Panc1 (cell line): ENCODE data around the gene OTUD7B. TPM values are rescaled to one million over a fixed set of nuclear protein-coding genes. Genes with fewer than 3 reads are reported as not detected.

ENCODE experiments used
- ATAC-seq: fragments of 200-7000 bp; cut with Tn5 transposase; 2 replicates; pipeline ENCODE4 v1.9.1; 2020; ENCODE audit warnings: mild to moderate bottlenecking, moderate library complexity
- BruUV-seq: library from RNA; stranded (reverse); fragments of 400-500 nt; replicated peaks from 2 replicates; lab custom pipeline; 2021; lab: Mats Ljungman, UMichigan
- CTCF ChIA-PET: fragments of 300-600 bp; sonication (Branson Sonifier 250); formaldehyde crosslinking; loops from one replicate; lab custom pipeline; 2022; ENCODE audit warnings: antibody characterized with exemption; lab: Charles Lee
- POLR2A ChIA-PET: fragments of 300-600 bp; sonication (Branson Sonifier 250); formaldehyde crosslinking; loops from one replicate; lab custom pipeline; 2022; ENCODE audit warnings: antibody characterized with exemption; lab: Charles Lee
- DNase-seq: peaks from one replicate; pipeline ENCODE4 v3.0.0-alpha.2; 2010; ENCODE audit warnings: low read depth, low spot score
- H3K27ac ChIP-seq: 2 replicates; pipeline ENCODE4 v1.5.1; 2011; ENCODE audit warnings: mild to moderate bottlenecking, low read length, inconsistent platforms
- H3K27me3 ChIP-seq: fragments of 200-500 bp; sonication (Bioruptor generic); 2 replicates; pipeline ENCODE4 v1.6.0; 2014; ENCODE audit warnings: low read length, inconsistent platforms; ENCODE audit not compliant: control insufficient read depth, insufficient read depth
- H3K36me3 ChIP-seq: fragments of 200-500 bp; sonication (Bioruptor generic); 2 replicates; pipeline ENCODE4 v1.5.1; 2014; ENCODE audit warnings: inconsistent platforms, mild to moderate bottlenecking, low read length, moderate library complexity; ENCODE audit not compliant: control insufficient read depth, insufficient read depth
- H3K4me1 ChIP-seq: 2 replicates; pipeline ENCODE4 v1.5.1; 2011; ENCODE audit warnings: inconsistent platforms, mild to moderate bottlenecking, low read length, moderate library complexity; ENCODE audit not compliant: control insufficient read depth, insufficient read depth
- H3K4me3 ChIP-seq, 2 experiments: 2 replicates each; pipeline ENCODE4 v1.5.1; 2011 to 2012; ENCODE audit warnings: low read depth in 2 of 2, low read length in 2 of 2, mild to moderate bottlenecking in 2 of 2, inconsistent platforms in 1 of 2, moderate library complexity in 1 of 2
- H3K9me3 ChIP-seq: fragments of 200-500 bp; sonication (Bioruptor generic); 2 replicates; pipeline ENCODE4 v1.5.1; 2014; ENCODE audit warnings: low read depth, mild to moderate bottlenecking, inconsistent platforms, low read length, moderate library complexity; ENCODE audit not compliant: control insufficient read depth, insufficient read depth
- CTCF ChIP-seq: fragments of 450-650 bp; IDR thresholded peaks from 2 replicates; pipeline ENCODE4 v1.5.1; 2017; ENCODE audit warnings: mild to moderate bottlenecking
- POLR2AphosphoS5 ChIP-seq: IDR thresholded peaks from 2 replicates; pipeline ENCODE4 v1.6.1; 2012; ENCODE audit warnings: mild to moderate bottlenecking, low read depth, low read length, moderate library complexity
- SIN3A ChIP-seq: IDR thresholded peaks from 2 replicates; pipeline ENCODE4 v1.6.1; 2012; ENCODE audit warnings: low read depth, mild to moderate bottlenecking, low read length, moderate library complexity, borderline replicate concordance; ENCODE audit not compliant: insufficient read depth
- TCF7L2 ChIP-seq: IDR thresholded peaks from 2 replicates; pipeline ENCODE4 v1.6.1; 2011; ENCODE audit warnings: mild to moderate bottlenecking, low read depth, low read length, inconsistent platforms
- in situ Hi-C: cut with HindIII; loops from 2 replicates; pipeline ENCODE4 v1.10.0; 2016; ENCODE audit warnings: low sequenced_read_pairs, low pct_unique_long_range_greater_than_20kb
- intact Hi-C: fragments of 100-400 bp; cut with micrococcal nuclease; formaldehyde crosslinking; loops from one replicate; pipeline ENCODE4 v1.10.0; 2022; ENCODE audit not compliant: unreplicated experiment
- total RNA-seq: library from RNA; stranded (reverse); gene quantifications from one replicate; pipeline ENCODE4 v1.2.1, GENCODE V29; 2021; ENCODE audit not compliant: unreplicated experiment
- TF ChIP-seq, protein P1 (sequence below), 2 experiments: IDR thresholded peaks; 2 replicates each; pipeline ENCODE4 v1.6.1; 2011 to 2012; ENCODE audit warnings: low read depth in 2 of 2, control low read depth in 1 of 2, low read length in 1 of 2, mild to moderate bottlenecking in 1 of 2, moderate library complexity in 1 of 2; ENCODE audit not compliant: insufficient read depth in 1 of 2

The OTUD7B gene
- total RNA-seq, 1 experiment from 2014 or later: 24.1 TPM

GRCh38 chr1:149949911-149950310 lies 60.6 kb downstream of the OTUD7B start:
- Histone ChIP-seq H3K9me3 (no peaks in the 10 kb centered on the region), H3K36me3 (peaks cover 6% of the 10 kb centered on the region; the same call in 1 of the 2 replicates), H3K27ac (no peak overlapping the region), H3K27me3 (no peaks in the 10 kb centered on the region), H3K4me3 (no peak overlapping the region), H3K4me1 (no peaks in the 10 kb centered on the region)
- TF ChIP-seq POLR2AphosphoS5 (no peak), TCF7L2 (no peak)
- in situ Hi-C loops: no loop called here
- ChIA-PET POLR2A (no interaction called here), CTCF (interaction anchor here (0.6 kb wide), 1 partner anchor 12 kb away, joined by 5 read pairs; no protein-coding TSS in a partner anchor)
- intact Hi-C loops: no loop called here
- ATAC-seq (no peak), DNase-seq (no peak)
- BruUV-seq: no TSS peak

- BruUV-seq: no TSS peak
- intact Hi-C loops: no loop called here
- H3K4me3 ChIP-seq: no peak overlapping the region
Measured at GRCh38 chr1:149945206-149945605, 65.3 kb downstream of the OTUD7B start.

DNA sequence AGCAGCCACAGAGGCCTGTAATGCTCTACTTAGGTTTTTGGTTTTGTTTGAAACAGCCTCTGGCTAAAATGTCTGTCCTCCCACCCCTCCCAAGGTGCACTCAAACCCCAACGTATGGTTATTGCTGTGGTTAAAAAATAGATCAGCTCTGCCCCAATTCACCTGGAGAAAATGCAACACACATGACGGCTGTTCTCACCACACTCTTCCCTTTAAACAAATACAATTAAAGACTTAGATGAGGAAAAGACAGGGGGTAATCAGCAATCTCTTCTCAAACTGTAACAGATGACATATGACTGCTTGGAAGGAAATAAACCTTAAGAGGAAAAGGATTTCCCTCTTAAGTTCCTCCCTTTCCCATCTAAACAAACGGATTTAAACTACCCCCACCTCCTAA lies 67.6 kb downstream of the OTUD7B start:
- in situ Hi-C loops (no loop called here), intact Hi-C loops (loop anchor here (5.0 kb wide), 1 partner anchor 51 kb away; no protein-coding TSS in a partner anchor)
- DNase-seq: no peak
- H3K4me1 ChIP-seq: peaks cover 44% of the 10 kb centered on the region
- POLR2A ChIA-PET: no interaction called here
- no TSS peak for BruUV-seq
- no peak for ATAC-seq
- CTCF ChIA-PET: interaction anchor here (0.8 to 1.1 kb wide), 3 partner anchors 15 to 244 kb away, joined by 3 to 5 read pairs (median 3); no protein-coding TSS in a partner anchor
- H3K36me3 ChIP-seq: no peaks in the 10 kb centered on the region; the same call in 1 of the 2 replicates
- H3K4me3 ChIP-seq: no peak overlapping the region
- H3K9me3 ChIP-seq: no peaks in the 10 kb centered on the region
- H3K27ac ChIP-seq: no peak overlapping the region; the same call in 1 of the 2 replicates
- TF ChIP-seq CTCF (no peak), SIN3A (no peak), POLR2AphosphoS5 (no peak), TCF7L2 (no peak)
- TF ChIP-seq, protein P1, sequence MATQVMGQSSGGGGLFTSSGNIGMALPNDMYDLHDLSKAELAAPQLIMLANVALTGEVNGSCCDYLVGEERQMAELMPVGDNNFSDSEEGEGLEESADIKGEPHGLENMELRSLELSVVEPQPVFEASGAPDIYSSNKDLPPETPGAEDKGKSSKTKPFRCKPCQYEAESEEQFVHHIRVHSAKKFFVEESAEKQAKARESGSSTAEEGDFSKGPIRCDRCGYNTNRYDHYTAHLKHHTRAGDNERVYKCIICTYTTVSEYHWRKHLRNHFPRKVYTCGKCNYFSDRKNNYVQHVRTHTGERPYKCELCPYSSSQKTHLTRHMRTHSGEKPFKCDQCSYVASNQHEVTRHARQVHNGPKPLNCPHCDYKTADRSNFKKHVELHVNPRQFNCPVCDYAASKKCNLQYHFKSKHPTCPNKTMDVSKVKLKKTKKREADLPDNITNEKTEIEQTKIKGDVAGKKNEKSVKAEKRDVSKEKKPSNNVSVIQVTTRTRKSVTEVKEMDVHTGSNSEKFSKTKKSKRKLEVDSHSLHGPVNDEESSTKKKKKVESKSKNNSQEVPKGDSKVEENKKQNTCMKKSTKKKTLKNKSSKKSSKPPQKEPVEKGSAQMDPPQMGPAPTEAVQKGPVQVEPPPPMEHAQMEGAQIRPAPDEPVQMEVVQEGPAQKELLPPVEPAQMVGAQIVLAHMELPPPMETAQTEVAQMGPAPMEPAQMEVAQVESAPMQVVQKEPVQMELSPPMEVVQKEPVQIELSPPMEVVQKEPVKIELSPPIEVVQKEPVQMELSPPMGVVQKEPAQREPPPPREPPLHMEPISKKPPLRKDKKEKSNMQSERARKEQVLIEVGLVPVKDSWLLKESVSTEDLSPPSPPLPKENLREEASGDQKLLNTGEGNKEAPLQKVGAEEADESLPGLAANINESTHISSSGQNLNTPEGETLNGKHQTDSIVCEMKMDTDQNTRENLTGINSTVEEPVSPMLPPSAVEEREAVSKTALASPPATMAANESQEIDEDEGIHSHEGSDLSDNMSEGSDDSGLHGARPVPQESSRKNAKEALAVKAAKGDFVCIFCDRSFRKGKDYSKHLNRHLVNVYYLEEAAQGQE (IDR thresholded peaks at IDR 0.05; ENCODE audit: insufficient read depth in 1 of 2, low read depth in 2 of 2, low read length in 1 of 2): no peak
- no peaks in the 10 kb centered on the region for H3K27me3 ChIP-seq

More at GRCh38 chr1:149945206-149945605, 65.3 kb downstream of the OTUD7B start:
- Histone ChIP-seq H3K4me1 (peaks cover 22% of the 10 kb centered on the region), H3K9me3 (no peaks in the 10 kb centered on the region), H3K36me3 (peaks cover 5% of the 10 kb centered on the region; the same call in 1 of the 2 replicates), H3K27me3 (no peaks in the 10 kb centered on the region), H3K27ac (no peak overlapping the region)
- in situ Hi-C loops: no loop called here
- DNase-seq (no peak), ATAC-seq (no peak)
- no peak for TF ChIP-seq TCF7L2
- TF ChIP-seq CTCF: no peak
- CTCF ChIA-PET: no interaction called here
- POLR2A ChIA-PET: no interaction called here
